HG02885 (cell line): ENCODE measurements around the gene OR2H1.

Experiments
- ATAC-seq: cut with Tn5 transposase; IDR thresholded peaks from one replicate; pipeline ENCODE4 v1.9.1; 2021; ENCODE audit warnings: mild to moderate bottlenecking; ENCODE audit not compliant: unreplicated experiment, poor library complexity

OR2H1 gene

DNA sequence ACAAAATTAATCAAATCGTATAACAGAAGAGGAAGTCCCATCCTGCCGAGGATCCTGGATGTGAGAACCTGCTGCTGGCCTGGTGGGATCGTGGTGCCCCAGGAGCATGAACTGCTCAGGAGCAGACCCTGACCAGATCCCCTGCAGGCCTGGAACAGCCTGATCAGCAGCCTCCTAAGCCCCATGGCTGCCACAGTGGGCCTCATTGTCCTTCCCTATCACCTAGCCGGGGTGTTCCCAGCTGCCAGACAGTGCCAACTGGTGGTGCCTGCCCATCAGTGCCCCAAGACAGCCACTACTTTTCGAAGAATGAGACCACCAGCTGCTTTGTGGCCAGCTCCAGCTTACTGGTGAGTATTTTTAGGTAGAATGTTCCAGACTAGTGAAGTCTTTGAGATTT lies 50.4 kb downstream of the OR2H1 start:
- no peak for ATAC-seq

DNA sequence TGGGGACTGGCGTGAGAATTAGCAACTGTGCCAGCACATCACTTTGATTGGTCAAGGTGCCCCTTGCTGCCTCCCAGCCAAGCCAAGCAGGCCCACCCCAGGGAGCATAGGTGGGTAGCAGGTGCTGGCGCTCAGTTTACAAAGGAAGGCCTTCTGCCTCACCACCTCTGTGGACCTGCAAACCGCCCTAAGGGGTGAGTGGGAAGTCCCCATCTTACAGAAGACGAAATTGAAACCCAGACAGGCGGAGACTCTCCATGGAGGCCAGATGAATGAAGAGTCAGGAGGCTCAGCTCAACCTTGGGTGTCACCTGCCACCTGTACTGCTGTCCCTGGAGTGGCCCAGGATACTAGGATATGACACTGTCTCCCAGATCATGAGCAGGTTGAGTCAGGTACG lies 52.3 kb downstream of the OR2H1 start:
- ATAC-seq = peak; percentile 87

DNA sequence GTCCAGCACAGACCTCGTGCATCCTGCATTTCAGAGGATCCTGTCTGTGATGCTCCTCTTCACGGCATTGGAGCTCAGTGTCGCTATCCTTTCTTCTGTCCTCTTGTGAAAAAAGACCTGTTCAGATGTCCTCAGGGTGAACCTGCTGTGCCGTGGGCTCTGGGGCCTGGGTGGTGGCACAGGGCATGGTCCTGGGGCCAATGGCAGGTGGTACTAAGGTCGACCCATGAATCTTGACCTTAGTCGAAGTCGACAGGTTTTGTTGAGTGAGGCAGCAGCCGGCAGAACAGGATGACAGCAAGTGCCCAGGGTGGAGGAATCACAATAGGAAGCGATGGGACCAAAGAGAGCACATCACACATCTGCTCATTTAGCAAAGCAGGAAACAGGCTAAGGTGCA lies 52.8 kb downstream of the OR2H1 start:
- no peak for ATAC-seq

DNA sequence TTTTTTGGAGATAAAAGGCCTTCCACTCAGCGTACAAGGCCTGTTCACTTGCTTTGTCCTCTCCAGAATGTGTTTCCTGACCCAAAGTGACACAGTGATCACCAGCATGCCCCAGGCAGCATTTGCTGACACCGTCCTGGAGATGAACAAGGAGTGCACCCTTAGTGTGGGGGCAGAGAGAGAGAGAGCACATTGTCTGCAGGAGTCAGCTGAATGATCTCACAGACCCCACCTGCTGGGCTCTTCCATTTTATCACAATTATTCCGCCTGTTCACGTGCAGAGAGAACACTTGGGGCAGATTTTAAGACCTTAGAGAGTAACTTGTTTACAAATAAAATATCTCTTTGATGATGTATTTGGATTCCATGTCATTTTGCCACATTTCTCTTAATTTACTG lies 53.2 kb downstream of the OR2H1 start:
- no peak for ATAC-seq

DNA sequence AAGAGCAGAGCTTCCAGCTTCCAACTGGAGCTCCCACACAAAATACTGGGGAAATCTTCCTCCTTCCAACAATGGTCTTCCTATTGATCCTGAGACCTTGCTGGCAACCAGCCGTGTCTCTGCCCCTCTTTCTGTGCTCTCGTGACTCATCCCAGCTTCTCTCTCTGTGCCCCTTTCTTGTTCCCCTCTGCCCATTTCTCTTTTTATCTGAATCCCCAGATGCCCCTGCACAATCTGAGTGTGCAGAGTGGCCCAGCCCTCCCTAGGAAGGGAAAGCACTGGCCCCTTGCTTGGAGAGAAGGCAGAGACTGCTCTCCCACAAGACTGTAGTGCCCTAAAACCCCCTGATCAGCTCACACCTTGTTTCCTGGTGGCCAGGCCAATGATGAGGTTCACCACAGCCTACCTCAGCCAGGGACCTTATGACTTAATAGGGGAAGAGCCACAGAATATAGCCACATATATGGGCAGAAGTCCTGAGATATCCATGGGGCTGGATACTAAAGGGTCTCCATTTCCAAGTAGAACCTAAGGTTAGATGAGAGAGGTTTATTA lies 53.9 kb downstream of the OR2H1 start:
- no peak for ATAC-seq
